Measurements from ENCODE around the gene TSPAN31.

Gene TSPAN31

GRCh38 chr12:57795354-57795753, 50.5 kb downstream of the TSPAN31 start:
- Histone ChIP-seq H3K4me1 (ENCODE audit: control insufficient read depth, insufficient read depth, low read length) (no peaks in the 10 kb centered on the region), H3K27me3 (ENCODE audit: control insufficient read depth, insufficient read depth, low read length) (no peaks in the 10 kb centered on the region), H3K36me3 (ENCODE audit: control insufficient read depth, insufficient read depth, low read length) (peaks cover 14% of the 10 kb centered on the region; the same call in 1 of the 2 replicates), H3K4me3 (ENCODE audit: low read length) (no peak overlapping the region), H3K27ac (ENCODE audit: low read length) (no peak overlapping the region), H3K9me3 (ENCODE audit: control insufficient read depth, insufficient read depth, low read length) (no peaks in the 10 kb centered on the region)
- no peak for DNase-seq (ENCODE audit: low read depth, low spot score)
- no CpG with 5 or more reads among the region's 6 CpGs for WGBS (ENCODE audit: insufficient coverage, insufficient read length)

- no peaks in the 10 kb centered on the region for H3K9me3 ChIP-seq (ENCODE audit: control insufficient read depth, insufficient read depth, low read length)
- WGBS (ENCODE audit: insufficient coverage, insufficient read length): no CpG with 5 or more reads among the region's 1 CpG
- peaks cover 14% of the 10 kb centered on the region; the same call in 1 of the 2 replicates for H3K36me3 ChIP-seq (ENCODE audit: control insufficient read depth, insufficient read depth, low read length)
- no peaks in the 10 kb centered on the region for H3K4me1 ChIP-seq (ENCODE audit: control insufficient read depth, insufficient read depth, low read length)
- no peaks in the 10 kb centered on the region for H3K27me3 ChIP-seq (ENCODE audit: control insufficient read depth, insufficient read depth, low read length)
- no peak overlapping the region for H3K27ac ChIP-seq (ENCODE audit: low read length)
- H3K4me3 ChIP-seq (ENCODE audit: low read length): no peak overlapping the region
- no peak for DNase-seq (ENCODE audit: low read depth, low spot score)
These were observed 52.2 kb downstream of the TSPAN31 start for GRCh38 chr12:57796996-57797395.

- Histone ChIP-seq H3K4me3 (ENCODE audit: low read length) (no peak overlapping the region), H3K27me3 (ENCODE audit: control insufficient read depth, insufficient read depth, low read length) (no peaks in the 10 kb centered on the region), H3K27ac (ENCODE audit: low read length) (no peak overlapping the region), H3K36me3 (ENCODE audit: control insufficient read depth, insufficient read depth, low read length) (peaks cover 13% of the 10 kb centered on the region; the same call in 1 of the 2 replicates), H3K4me1 (ENCODE audit: control insufficient read depth, insufficient read depth, low read length) (no peaks in the 10 kb centered on the region), H3K9me3 (ENCODE audit: control insufficient read depth, insufficient read depth, low read length) (no peaks in the 10 kb centered on the region)
- WGBS (ENCODE audit: insufficient coverage, insufficient read length): no CpG with 5 or more reads among the region's 1 CpG
- no peak for DNase-seq (ENCODE audit: low read depth, low spot score)
These were observed 53.1 kb downstream of the TSPAN31 start for GRCh38 chr12:57797933-57798332.
